Ectodermal cell (in vitro differentiated cells): ENCODE results near the gene BFSP1.

ENCODE experiments used
- H3K27ac ChIP-seq: 2 replicates; pipeline ENCODE4 v1.7.0; 2013; ENCODE audit warnings: mild to moderate bottlenecking, low read depth, low read length; ENCODE audit not compliant: insufficient read depth, poor library complexity, severe bottlenecking
- H3K27me3 ChIP-seq: 2 replicates; pipeline ENCODE4 v1.7.0; 2013; ENCODE audit warnings: mild to moderate bottlenecking, low read length; ENCODE audit not compliant: insufficient read depth, control insufficient read depth, poor library complexity, severe bottlenecking
- H3K36me3 ChIP-seq: one replicate; pipeline ENCODE4 v1.7.0; 2013; ENCODE audit warnings: low read length; ENCODE audit not compliant: control insufficient read depth, insufficient read depth
- H3K4me1 ChIP-seq: one replicate; pipeline ENCODE4 v1.7.0; 2013; ENCODE audit warnings: low read length; ENCODE audit not compliant: control insufficient read depth, insufficient read depth
- H3K4me3 ChIP-seq: 2 replicates; pipeline ENCODE4 v1.7.0; 2013; ENCODE audit warnings: low read depth, low read length, control low read depth; ENCODE audit not compliant: insufficient read depth
- H3K9me3 ChIP-seq: 2 replicates; pipeline ENCODE4 v1.7.0; 2013; ENCODE audit warnings: mild to moderate bottlenecking, low read length, moderate library complexity; ENCODE audit not compliant: control insufficient read depth
- WGBS, 2 experiments: methylation state at CpG; one replicate each; pipeline ENCODE4 v1.1.7; 2013; ENCODE audit warnings: missing lambda C conversion rate in 2 of 2; 5-methylcytosine and 5-hydroxymethylcytosine counted together

Gene BFSP1

DNA sequence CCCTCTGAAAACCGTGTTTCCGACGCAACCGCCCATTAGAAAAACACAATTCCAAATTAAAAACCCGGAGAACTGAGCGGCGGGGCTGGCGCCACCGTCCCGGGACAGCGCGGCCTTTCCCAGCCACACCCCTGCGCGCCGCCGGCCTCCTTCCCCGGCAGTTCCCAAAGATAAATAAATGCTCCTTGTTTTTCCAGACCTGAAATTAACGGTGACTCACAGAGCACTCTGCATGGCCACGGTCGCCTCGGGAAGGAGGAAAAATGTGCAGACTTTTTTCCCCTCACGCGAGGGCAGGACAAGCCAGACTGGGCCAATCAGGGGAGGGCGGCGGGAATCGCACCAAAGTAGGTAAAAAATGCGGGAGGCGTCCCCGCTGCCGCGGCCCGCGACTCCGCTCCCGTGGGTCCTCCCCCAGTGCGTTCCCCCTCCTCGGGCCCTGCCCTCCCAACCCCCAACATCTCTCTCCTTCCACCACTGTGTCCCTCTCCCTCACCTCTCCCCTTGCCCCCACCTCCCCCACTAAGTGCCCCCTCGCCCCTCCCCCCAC is 37.9 kb upstream of the BFSP1 start:
- H3K4me3 ChIP-seq = peak overlapping the region; percentile 67
- WGBS, 2 experiments = 0% methylated on average over 37 of the region's 38 CpGs
- peak overlapping the region; percentile 99 for H3K27ac ChIP-seq
- H3K4me1 ChIP-seq = peaks cover 15% of the 10 kb centered on the region
- H3K36me3 ChIP-seq = no peaks in the 10 kb centered on the region
- H3K9me3 ChIP-seq = no peaks in the 10 kb centered on the region
- H3K27me3 ChIP-seq = no peaks in the 10 kb centered on the region

DNA sequence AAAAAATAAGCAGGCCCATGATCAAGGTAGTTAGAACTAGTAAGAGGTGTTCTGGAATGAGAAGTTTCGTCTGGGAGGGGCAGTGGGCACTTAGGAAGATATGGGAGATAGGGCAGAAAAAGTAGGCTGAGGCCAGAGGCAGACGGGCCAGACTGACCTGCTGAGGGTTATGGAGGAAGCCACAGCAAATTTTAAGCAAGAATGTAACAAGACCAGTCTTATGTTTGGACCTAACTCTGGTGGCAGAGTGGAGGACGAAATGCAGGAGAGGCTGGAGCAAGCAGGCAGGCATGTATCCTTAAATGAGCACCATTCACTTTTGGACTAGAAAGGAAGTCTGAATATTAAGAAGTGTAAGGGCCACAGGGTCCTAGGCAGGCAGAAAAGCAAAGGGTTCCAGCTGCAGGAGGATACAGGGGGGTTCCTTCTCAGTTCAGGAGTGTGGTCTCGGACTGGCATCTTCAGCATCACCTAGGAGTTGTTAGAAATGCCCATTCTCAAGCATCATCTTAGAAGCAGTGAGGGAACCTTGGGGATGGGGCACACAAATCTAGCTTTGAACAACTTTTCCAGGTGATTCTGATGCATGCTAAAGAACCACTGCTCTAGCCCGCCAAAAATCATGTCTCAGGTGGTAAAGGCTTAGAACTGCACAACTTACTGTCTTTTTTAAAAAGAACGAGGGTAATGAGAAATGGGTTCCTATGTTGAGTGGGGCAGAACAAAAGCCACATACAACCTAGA is 37.0 kb upstream of the BFSP1 start:
- H3K9me3 ChIP-seq = no peaks in the 10 kb centered on the region
- WGBS, 2 experiments = 71 to 73% methylated on average over 6 of the region's 6 CpGs

DNA sequence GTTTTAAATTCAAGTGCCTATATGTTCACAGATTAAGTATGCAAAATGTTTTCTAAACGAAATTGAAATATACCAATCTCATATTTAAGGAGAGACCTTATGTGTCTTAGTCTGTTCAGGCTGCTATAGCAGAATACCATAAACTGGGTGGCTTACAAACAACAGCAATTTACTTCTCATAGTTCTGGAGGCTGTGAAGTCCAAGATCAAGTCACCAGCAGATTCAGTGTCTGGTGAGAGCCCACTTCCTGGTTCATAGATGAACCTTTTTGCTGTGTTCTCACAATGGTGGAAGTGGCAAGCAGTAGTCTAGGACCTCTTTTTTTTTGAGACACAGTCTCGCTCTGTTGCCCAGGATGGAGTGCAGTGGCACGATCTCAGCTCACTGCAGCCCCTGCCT is 35.2 kb upstream of the BFSP1 start:
- 93% methylated on average over 2 to 3 of the region's 3 CpGs for WGBS, 2 experiments
- Histone ChIP-seq H3K36me3 (no peaks in the 10 kb centered on the region), H3K27me3 (no peaks in the 10 kb centered on the region), H3K9me3 (no peaks in the 10 kb centered on the region), H3K4me3 (no peak overlapping the region), H3K4me1 (no peaks in the 10 kb centered on the region), H3K27ac (no peak overlapping the region)

More for the DNA sequence above, 37.0 kb upstream of the BFSP1 start:
- Histone ChIP-seq H3K4me3 (peak overlapping the region; percentile 67), H3K27me3 (no peaks in the 10 kb centered on the region), H3K27ac (no peak overlapping the region), H3K4me1 (peaks cover 15% of the 10 kb centered on the region), H3K36me3 (no peaks in the 10 kb centered on the region)

DNA sequence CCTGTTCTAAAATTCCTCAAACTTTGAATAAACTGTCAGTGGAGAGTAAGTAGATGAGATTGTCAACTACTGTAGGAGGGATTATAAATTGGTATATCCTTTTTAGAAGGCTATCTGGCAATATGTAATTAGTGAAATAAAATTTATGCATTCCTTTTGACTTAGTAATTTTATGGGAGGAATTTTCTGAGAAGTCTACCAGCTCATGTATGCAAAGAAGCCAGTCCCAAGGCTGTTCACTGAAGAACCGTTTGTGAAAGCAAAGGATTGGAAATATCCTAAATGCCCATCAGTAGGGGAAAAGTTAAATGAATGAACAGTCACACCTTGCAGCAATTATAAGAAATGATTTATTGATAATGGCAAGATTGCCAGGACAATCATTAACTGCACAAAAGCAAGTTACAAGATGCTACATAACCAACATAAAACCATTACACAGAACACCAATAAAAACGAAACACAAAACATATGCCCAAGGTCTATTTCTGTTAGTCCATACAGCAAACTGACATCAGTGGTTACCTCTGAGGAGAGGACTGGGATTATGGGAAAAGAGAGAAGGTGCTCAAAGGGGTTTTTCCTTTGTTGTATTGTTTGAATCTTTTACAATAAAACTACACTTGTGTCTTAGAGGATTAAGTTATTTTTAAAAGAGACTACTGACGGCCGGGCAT is 34.1 kb upstream of the BFSP1 start:
- WGBS, 2 experiments = 89 to 97% methylated on average over 4 of the region's 4 CpGs
- Histone ChIP-seq H3K36me3 (no peaks in the 10 kb centered on the region), H3K4me3 (no peak overlapping the region), H3K9me3 (no peaks in the 10 kb centered on the region), H3K27ac (no peak overlapping the region), H3K4me1 (no peaks in the 10 kb centered on the region), H3K27me3 (no peaks in the 10 kb centered on the region)

DNA sequence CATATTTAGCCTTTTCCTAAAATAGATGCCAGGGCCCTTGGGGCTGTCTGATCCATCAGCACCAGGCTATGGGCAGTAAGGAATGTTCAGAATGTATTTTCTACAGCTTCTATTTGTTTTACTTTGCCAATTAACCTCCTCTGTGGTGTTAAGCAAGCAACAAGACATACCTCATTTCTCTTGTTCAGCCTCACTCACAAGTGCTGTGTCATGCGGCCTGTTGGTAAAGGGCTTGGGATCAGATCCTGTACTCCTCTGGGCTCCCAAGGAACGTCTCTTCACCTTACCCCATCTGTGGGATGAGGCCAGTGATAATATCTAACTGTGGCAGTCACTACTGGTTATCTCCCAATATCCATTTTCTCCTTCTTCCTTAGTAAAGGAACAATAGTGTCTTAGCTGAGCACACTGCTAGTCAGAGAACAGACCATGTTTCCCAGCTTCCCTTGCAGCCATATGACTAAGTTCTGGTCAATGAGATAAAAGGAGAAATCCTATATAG is 31.7 kb upstream of the BFSP1 start:
- Histone ChIP-seq H3K36me3 (no peaks in the 10 kb centered on the region), H3K27me3 (no peaks in the 10 kb centered on the region), H3K27ac (no peak overlapping the region), H3K4me1 (no peaks in the 10 kb centered on the region), H3K4me3 (no peak overlapping the region), H3K9me3 (no peaks in the 10 kb centered on the region)
- 93% methylated on average over 2 of the region's 2 CpGs for WGBS, 2 experiments

DNA sequence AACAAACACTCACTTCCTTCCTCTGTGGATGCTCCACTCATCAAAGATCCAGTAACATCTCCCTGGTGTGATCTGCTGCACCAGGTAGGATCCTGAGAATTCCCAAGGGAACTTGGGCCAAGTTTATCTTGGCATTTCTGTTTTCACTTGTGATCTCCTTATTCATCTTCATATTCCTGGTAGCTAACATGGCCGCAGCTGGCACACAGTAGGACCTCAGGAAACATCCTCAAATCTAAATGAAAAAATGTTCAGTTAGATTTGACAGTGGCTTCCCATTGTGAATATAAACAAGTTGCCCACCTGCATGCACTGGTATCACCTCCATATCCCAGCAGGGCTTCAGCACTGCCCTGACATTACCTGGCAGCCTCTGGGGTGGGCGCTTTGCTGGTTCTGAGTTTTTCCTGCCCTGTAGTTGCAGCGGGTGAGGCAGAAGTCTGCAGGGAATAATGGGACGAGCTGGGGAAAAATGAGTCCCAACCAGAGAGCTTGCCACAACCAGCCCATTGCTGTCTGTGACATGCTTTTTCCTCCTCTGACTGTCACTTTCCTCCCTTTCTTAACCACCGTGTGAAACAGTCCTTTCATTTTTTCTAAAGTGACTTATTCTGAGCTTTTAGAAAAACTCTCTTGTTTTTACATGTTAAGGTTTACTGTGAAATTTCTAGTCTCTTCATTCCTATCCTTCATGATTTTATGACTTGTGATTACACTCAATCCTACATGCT is 29.3 kb upstream of the BFSP1 start:
- Histone ChIP-seq H3K27ac (no peak overlapping the region), H3K27me3 (no peaks in the 10 kb centered on the region), H3K9me3 (no peaks in the 10 kb centered on the region), H3K36me3 (no peaks in the 10 kb centered on the region), H3K4me3 (no peak overlapping the region), H3K4me1 (peaks cover 7% of the 10 kb centered on the region)
- 91 to 97% methylated on average over 5 of the region's 5 CpGs for WGBS, 2 experiments

DNA sequence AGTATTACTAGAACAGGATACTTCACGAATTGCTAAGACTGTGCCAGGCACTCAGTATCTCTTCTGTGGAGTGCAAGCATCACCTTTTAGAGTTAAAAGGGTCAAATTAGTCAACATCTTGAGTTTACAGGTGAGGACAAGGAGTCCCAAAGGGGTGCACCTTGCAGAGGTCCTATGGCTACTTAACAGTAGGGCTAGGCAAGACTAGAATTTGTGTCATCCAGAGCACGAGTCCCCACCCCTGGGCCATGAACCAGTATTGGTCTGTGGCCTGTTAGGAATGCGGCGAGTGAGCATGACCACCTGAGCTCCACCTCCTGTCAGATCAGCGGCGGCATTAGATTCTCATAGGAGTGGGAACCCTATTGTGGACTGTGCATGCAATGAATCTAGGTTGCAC is 28.2 kb upstream of the BFSP1 start:
- no peaks in the 10 kb centered on the region for H3K9me3 ChIP-seq
- peaks cover 7% of the 10 kb centered on the region for H3K4me1 ChIP-seq
- H3K27me3 ChIP-seq = no peaks in the 10 kb centered on the region
- no peak overlapping the region for H3K4me3 ChIP-seq
- H3K36me3 ChIP-seq = no peaks in the 10 kb centered on the region
- no peak overlapping the region for H3K27ac ChIP-seq
- WGBS, 2 experiments = 95 to 97% methylated on average over 6 of the region's 6 CpGs

DNA sequence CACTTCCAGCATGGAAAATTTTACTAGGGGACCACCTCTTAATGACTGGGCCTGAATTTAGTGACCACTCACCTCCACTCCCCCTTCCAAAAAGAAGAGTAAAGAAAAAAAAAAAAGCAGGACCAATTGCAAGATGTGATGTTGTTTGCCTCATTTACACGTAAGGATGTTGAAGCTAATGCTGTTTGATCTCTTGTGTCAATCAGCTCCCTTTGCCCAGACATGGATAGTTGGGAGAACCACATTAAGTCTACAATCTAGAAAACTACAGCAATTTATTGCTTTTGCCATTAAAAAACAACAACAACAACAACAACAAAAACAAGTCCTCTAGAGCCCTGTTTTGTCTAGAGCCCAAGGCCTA is 27.7 kb upstream of the BFSP1 start:
- Histone ChIP-seq H3K4me3 (no peak overlapping the region), H3K27me3 (no peaks in the 10 kb centered on the region), H3K27ac (no peak overlapping the region), H3K4me1 (peaks cover 7% of the 10 kb centered on the region), H3K9me3 (no peaks in the 10 kb centered on the region), H3K36me3 (no peaks in the 10 kb centered on the region)
- WGBS, 2 experiments = 78 to 95% methylated on average over 1 of the region's 1 CpG

DNA sequence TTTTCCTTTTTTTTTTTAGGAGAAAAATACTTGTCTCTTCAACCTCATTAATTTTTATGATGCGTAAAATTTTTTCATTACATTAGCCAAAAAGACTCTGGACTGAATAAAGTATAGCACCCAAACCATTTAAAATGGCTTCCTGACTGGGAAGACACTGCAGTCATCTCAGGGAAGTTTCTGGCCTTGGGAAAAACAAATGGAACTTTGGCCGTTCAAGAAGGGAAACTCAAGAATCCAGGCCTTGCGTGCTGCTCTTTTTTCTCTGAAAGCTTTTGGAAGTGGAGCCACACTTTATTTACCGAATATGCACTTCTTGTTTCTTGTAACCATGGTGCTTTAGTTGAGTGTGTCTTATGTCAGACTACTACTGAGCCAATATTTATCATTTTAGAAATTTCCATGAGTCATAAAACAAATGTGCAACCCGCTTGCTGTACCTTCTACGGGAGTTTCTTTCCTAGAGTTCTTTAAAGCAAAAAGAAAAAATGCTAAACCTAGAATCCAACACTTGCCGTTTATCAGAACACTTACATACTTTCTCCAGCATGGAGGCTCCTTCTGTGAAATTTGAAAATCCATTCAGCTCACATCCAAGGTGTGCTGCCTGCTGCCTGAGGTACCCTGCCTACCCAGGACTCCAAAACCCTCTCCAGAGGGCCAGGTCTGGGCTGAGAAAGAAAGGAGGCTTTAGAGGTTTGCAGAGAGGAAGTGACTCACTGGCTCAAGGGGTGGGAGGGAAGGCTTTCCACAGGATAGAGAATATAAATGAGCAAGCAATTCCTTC is 27.2 kb upstream of the BFSP1 start:
- H3K27me3 ChIP-seq = no peaks in the 10 kb centered on the region
- no peak overlapping the region for H3K27ac ChIP-seq
- 91 to 94% methylated on average over 7 of the region's 7 CpGs for WGBS, 2 experiments
- H3K9me3 ChIP-seq = no peaks in the 10 kb centered on the region
- peaks cover 7% of the 10 kb centered on the region for H3K4me1 ChIP-seq
- no peak overlapping the region for H3K4me3 ChIP-seq
- no peaks in the 10 kb centered on the region for H3K36me3 ChIP-seq
